HG03039 (cell line): Measurements from ENCODE around the gene SLC10A1.
A peak's percentile ranks its signal among the peaks of the same experiment; 100 is the strongest.

Experiments used
- ATAC-seq: cut with Tn5 transposase; IDR thresholded peaks from one replicate; pipeline ENCODE4 v1.9.1; 2021; ENCODE audit warnings: mild to moderate bottlenecking, moderate library complexity; ENCODE audit not compliant: unreplicated experiment

SLC10A1 gene

GRCh38 chr14:69726761-69727511 lies 70.1 kb downstream of the SLC10A1 start:
- peak; percentile 78 for ATAC-seq
